DND-41 (cell line): Measurements from ENCODE around the gene NEUROD4.

Experiments
- EZH2 ChIP-seq: IDR thresholded peaks from 3 replicates; pipeline ENCODE4 v1.6.1; 2012; ENCODE audit warnings: borderline replicate concordance, low read depth, mild to moderate bottlenecking, moderate library complexity, low read length, inconsistent platforms; ENCODE audit not compliant: severe bottlenecking
- TF ChIP-seq, protein P1 (sequence below): IDR thresholded peaks from 2 replicates; pipeline ENCODE4 v1.5.1; 2012; ENCODE audit warnings: borderline replicate concordance, low read length, moderate library complexity, mild to moderate bottlenecking; ENCODE audit not compliant: poor library complexity, severe bottlenecking; ENCODE audit errors: extremely low read depth

GRCh38 chr12:54989829-54990228 is 29.9 kb upstream of the NEUROD4 start:
- TF ChIP-seq, protein P1, sequence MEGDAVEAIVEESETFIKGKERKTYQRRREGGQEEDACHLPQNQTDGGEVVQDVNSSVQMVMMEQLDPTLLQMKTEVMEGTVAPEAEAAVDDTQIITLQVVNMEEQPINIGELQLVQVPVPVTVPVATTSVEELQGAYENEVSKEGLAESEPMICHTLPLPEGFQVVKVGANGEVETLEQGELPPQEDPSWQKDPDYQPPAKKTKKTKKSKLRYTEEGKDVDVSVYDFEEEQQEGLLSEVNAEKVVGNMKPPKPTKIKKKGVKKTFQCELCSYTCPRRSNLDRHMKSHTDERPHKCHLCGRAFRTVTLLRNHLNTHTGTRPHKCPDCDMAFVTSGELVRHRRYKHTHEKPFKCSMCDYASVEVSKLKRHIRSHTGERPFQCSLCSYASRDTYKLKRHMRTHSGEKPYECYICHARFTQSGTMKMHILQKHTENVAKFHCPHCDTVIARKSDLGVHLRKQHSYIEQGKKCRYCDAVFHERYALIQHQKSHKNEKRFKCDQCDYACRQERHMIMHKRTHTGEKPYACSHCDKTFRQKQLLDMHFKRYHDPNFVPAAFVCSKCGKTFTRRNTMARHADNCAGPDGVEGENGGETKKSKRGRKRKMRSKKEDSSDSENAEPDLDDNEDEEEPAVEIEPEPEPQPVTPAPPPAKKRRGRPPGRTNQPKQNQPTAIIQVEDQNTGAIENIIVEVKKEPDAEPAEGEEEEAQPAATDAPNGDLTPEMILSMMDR: no peak
- no peak for TF ChIP-seq EZH2
